GM12892 (cell line): ENCODE results near the gene LYRM1.

Experiments
- POLR2A ChIP-seq: IDR thresholded peaks from 2 replicates; pipeline ENCODE4 v1.6.1; 2011; ENCODE audit warnings: low read depth, low read length, control low read depth
- POLR2AphosphoS5 ChIP-seq: IDR thresholded peaks from 2 replicates; pipeline ENCODE4 v1.6.1; 2011; ENCODE audit warnings: low read depth, low read length, control low read depth
- TAF1 ChIP-seq: IDR thresholded peaks from 2 replicates; pipeline ENCODE4 v1.6.1; 2011; ENCODE audit warnings: low read depth, mild to moderate bottlenecking, control low read depth, low read length, borderline replicate concordance

GRCh38 chr16:20874088-20874581, 26.4 kb upstream of the LYRM1 start:
- TF ChIP-seq POLR2A (no peak), POLR2AphosphoS5 (no peak), TAF1 (no peak)
